Measurements from ENCODE around the gene BEST1.
"Not testable (repeated sequence)": the region's sequence is repeated elsewhere in the genome, so short reads cannot be mapped to it uniquely, and the experiment has no call there.

The BEST1 gene

DNA sequence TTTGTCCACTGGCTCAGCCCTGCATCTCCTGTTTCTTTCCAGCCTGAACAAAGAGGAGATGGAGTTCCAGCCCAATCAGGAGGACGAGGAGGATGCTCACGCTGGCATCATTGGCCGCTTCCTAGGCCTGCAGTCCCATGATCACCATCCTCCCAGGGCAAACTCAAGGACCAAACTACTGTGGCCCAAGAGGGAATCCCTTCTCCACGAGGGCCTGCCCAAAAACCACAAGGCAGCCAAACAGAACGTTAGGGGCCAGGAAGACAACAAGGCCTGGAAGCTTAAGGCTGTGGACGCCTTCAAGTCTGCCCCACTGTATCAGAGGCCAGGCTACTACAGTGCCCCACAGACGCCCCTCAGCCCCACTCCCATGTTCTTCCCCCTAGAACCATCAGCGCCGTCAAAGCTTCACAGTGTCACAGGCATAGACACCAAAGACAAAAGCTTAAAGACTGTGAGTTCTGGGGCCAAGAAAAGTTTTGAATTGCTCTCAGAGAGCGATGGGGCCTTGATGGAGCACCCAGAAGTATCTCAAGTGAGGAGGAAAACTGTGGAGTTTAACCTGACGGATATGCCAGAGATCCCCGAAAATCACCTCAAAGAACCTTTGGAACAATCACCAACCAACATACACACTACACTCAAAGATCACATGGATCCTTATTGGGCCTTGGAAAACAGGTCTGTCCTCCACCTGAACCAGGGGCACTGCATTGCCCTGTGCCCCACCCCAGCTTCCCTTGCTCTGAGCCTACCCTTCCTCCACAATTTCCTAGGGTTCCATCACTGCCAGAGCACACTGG lies 12.3 kb downstream of the BEST1 start:
- no peak for FAIRE-seq
- no peak for DNase-seq (ENCODE audit: insufficient read length, low spot score)

- DNase-seq (ENCODE audit: insufficient read length, low spot score) (no peak), FAIRE-seq (no peak)
These were observed 12.8 kb downstream of the BEST1 start for GRCh38 chr11:61963016-61963281.

GRCh38 chr11:61963282-61964057 lies 13.3 kb downstream of the BEST1 start:
- DNase-seq (ENCODE audit: insufficient read length, low spot score) (no peak), FAIRE-seq (no peak)

DNA sequence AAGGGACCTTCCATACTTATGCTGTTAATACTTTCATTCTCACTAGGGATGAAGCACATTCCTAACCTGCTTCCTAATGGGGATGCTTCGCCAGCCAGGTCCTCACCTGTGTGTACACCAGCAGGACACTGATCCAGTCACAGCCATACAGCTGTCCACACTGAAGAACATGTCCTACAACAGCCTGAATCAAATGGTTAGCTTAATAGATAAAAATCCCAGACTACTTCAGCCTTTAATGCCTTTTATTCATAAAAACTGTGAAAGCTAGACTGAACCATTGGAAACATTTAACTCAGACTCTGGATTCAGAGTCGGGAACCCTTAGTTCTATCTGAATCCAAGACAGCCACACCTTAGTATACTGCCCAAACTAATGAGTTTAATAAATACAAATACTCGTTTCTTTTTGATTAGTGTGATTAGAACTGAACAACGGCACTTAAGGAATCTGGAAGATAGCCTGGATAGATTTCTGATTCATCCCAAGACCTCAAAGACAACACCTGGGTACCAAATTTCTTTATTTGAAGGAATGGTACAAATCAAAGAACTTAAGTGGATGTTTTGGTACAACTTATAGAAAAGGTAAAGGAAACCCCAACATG lies 14.0 kb downstream of the BEST1 start:
- FAIRE-seq = no peak
- DNase-seq (ENCODE audit: insufficient read length, low spot score) = no peak

- not testable (repeated sequence) for FAIRE-seq; DNase-seq (ENCODE audit: insufficient read length, low spot score)
These were observed 14.6 kb downstream of the BEST1 start for GRCh38 chr11:61964666-61965271.

DNA sequence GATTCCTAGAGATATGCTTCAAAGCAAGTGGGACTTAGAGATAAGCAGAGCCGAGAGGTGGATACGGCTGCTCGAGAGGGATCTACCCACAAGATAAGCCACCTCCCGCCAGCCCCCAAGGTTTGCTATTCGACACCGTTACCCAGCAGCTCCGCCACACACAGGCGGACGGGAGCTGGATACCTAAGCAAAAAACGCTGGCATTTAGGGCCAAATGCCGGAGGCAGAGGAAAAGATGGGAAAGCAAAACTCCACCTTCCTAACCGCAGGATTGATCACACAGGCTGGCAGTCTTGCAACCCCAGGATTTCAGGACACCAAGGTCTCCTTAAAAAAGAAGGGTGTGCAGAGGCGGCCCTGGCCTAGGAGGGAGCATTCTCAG lies 16.6 kb downstream of the BEST1 start:
- FAIRE-seq (no peak), DNase-seq (ENCODE audit: insufficient read length, low spot score) (no peak)

- DNase-seq (ENCODE audit: insufficient read length, low spot score) (peak; percentile 80), FAIRE-seq (no peak)
These were observed 17.2 kb downstream of the BEST1 start, which contains the start of gene FTH1 for GRCh38 chr11:61967116-61967923. TSS of gene FTH1 (minus strand) at chr11:61967634. CDS start at chr11:61967425, 209 bp downstream.

- FAIRE-seq (no peak), DNase-seq (ENCODE audit: insufficient read length, low spot score) (no peak)
These were observed 18.0 kb downstream of the BEST1 start for GRCh38 chr11:61967924-61968757.

DNA sequence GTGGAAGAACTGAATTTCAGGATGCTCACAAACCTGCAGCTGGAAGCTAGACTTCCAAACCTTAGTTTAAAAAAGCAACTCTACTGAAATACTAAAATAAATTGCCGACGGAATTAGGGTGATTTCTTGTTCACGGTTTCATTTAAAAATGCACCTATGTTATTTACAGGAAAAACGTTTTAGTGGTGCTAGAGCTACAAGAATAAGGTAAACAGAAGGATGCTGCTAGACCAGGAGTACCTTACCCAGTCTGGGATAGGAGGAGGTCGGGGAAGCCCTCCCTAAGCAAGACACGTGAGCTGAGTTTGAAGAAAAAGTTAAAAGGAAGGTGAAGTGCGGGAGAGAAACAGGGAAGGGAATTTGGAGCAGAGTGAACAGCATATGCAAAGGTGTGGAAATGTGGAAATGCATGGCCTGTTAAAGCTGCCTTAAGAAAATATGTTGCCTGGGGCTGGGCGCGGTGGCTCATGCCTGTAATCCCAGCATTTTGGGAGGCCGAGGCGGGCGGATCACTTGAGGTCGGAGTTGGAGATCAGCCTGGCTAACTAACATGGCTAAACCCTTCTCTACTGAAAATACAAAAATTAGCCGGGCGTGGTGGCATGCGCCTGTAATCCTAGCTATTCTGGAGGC lies 18.7 kb downstream of the BEST1 start:
- FAIRE-seq = no peak
- no peak for DNase-seq (ENCODE audit: insufficient read length, low spot score)

DNA sequence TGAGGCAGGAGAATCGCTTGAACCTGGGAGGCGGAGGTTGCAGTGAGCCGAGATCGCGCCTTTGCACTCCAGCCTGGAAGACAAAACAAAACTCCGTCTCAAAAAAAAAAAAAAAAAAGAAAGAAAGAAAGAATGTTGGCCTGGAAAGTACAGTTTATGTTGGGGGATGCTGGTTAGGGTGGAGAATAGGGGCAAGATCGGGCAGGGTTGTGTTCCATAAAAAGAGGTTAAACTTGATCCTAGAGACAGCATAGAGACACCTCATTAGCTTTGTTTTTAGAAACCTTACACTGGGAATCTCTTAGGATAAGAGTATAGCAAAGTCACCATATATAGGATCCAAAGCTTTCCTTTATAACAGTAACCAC lies 19.2 kb downstream of the BEST1 start:
- FAIRE-seq (no peak), DNase-seq (ENCODE audit: insufficient read length, low spot score) (no peak)

DNA sequence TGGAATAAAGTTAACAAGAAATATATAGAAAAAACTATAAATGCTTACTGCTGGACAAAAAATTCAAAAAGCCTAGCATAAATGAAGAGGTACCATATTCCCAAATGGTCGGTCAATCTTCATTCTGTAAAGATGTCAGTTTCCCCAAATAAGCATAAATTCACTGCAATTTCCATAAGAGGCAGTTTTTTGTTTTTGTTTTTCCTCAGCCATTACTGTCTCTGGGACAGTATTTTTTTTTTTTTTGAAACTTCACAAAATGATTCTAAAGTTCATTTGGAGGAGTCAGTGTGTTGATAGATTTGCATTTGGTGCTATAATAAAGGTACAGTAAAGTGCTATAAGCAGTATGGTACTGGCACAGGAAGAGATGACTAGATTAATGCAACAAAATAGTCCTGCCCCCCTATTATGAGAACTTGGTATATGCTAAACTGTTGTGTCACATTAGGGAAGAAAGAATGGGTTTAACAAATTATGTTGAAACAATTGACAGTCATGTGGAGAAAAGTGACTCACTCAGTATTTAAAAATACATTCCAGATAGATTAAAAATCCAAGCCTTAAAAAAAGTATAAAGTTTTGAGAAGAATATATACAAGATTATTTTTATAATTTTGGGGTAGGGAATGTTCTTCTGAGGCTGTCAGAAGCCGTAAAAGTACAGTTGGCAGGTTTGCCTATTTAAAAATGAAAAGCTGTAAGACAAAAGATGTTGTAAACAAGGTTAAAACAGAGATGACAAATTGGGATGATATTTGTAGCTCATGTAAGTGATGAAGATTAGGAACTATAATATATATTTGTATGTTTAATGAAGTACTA lies 19.9 kb downstream of the BEST1 start:
- DNase-seq (ENCODE audit: insufficient read length, low spot score) = no peak
- no peak for FAIRE-seq

- DNase-seq (ENCODE audit: insufficient read length, low spot score) = peak; percentile 83
- FAIRE-seq = no peak
These were observed 21.3 kb downstream of the BEST1 start for GRCh38 chr11:61971248-61972111.

DNA sequence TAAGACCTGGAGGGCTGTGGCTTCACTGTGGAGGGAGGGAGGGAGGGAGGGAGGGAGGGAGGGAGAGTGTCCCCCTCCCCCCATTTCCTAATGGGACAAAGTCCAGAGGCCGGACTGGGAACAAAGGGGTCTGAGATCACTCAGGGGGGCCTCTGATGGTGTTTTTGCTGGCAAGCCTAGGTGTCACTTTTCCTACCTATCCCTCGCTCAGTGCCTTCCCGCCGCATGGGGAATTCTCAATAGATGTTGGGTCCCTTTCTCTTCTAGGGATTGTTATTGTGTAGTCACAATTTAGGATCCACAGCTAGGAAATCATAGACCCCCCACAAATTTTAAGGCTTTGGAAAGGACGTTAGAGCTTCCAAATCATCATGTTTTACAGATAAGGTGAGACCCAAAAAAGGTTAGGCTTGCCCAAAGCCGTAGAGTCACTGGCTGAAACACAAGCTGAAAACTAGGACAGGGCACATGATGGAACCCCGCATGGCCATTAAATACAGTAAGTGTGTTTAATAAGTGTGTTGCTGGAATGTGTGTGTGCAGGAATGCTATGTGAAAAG lies 22.0 kb downstream of the BEST1 start:
- DNase-seq (ENCODE audit: insufficient read length, low spot score) = no peak
- FAIRE-seq = no peak

- FAIRE-seq (no peak), DNase-seq (ENCODE audit: insufficient read length, low spot score) (no peak)
These were observed 22.7 kb downstream of the BEST1 start for GRCh38 chr11:61972672-61973475.

DNA sequence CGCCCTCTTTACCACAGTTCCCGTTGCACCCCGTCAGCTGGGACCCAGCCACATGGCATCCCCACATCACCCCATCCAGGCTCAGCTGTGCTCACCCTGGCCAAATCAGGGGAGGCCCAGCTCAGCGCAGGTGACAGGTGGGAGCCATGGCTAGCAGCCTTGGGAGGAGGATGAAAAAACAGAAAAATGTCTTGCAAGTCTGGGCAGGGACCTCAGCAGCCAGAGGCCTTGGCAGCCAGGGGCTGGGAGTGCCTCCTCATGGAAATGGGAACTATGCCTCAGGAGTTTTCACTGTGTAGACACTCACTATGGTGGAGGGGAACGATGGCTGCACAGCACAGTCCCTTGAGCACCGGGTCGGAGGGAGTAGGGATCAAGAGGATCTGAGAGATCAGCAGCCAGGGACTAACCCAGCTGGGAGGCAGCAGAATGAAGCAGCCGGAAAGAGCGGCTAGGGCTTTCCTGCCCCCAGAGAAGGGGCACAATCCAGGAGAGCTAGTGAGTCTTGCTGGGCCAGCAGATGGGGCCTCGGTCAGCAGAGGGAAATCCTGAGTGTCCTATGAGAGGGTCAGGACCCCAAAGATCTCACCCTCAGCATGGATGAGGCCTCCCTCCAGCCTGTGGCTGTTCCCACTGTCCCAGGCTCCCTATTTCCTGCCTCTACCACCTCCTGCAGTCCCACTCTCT lies 23.5 kb downstream of the BEST1 start:
- no peak for DNase-seq (ENCODE audit: insufficient read length, low spot score)
- no peak for FAIRE-seq
